NT2/D1 (cell line): ENCODE data around the gene APCDD1.

Source experiments
- SUZ12 ChIP-seq: IDR thresholded peaks from 2 replicates; pipeline ENCODE4 v1.6.1; 2011; ENCODE audit not compliant: insufficient read length, insufficient read depth; ENCODE audit errors: extremely low read depth
- ZNF274 ChIP-seq: IDR thresholded peaks from 2 replicates; pipeline ENCODE4 v1.6.1; 2011; ENCODE audit warnings: mild to moderate bottlenecking, low read depth, low read length

GRCh38 chr18:10523544-10523943 lies 69.1 kb downstream of the APCDD1 start:
- no peak for TF ChIP-seq SUZ12
- TF ChIP-seq ZNF274: no peak
